HUES6 (cell line): ENCODE data around the gene ADAMTSL4.

Source experiments
- H3K27ac ChIP-seq: 2 replicates; pipeline ENCODE4 v1.7.0; 2013; ENCODE audit warnings: low read depth, mild to moderate bottlenecking, low read length, inconsistent platforms
- H3K27me3 ChIP-seq: 2 replicates; pipeline ENCODE4 v1.6.1; 2013; ENCODE audit warnings: low read length; ENCODE audit not compliant: control insufficient read depth, insufficient read depth
- H3K36me3 ChIP-seq: 2 replicates; pipeline ENCODE4 v1.6.1; 2013; ENCODE audit warnings: low read length; ENCODE audit not compliant: control insufficient read depth, insufficient read depth
- H3K4me1 ChIP-seq: 2 replicates; pipeline ENCODE4 v1.6.1; 2013; ENCODE audit warnings: low read length; ENCODE audit not compliant: control insufficient read depth, insufficient read depth
- H3K4me3 ChIP-seq: 2 replicates; pipeline ENCODE4 v1.5.1; 2013; ENCODE audit warnings: low read depth, low read length
- H3K9ac ChIP-seq: one replicate; pipeline ENCODE4 v1.6.1; 2013; ENCODE audit warnings: mild to moderate bottlenecking, low read length
- H3K9me3 ChIP-seq: 2 replicates; pipeline ENCODE4 v1.6.1; 2013; ENCODE audit warnings: low read depth, low read length; ENCODE audit not compliant: control insufficient read depth, insufficient read depth

Gene ADAMTSL4

GRCh38 chr1:150574260-150575071, 25.3 kb downstream of the ADAMTSL4 start:
- peak overlapping the region; percentile 89 for H3K4me3 ChIP-seq
- H3K9ac ChIP-seq = peak overlapping the region; percentile 39
- peaks cover 74% of the 10 kb centered on the region for H3K36me3 ChIP-seq
- no peak overlapping the region for H3K27ac ChIP-seq
- no peaks in the 10 kb centered on the region for H3K9me3 ChIP-seq
- H3K4me1 ChIP-seq = peaks cover 38% of the 10 kb centered on the region
- no peaks in the 10 kb centered on the region for H3K27me3 ChIP-seq

- H3K27ac ChIP-seq = no peak overlapping the region
- H3K4me1 ChIP-seq = peaks cover 36% of the 10 kb centered on the region
- no peaks in the 10 kb centered on the region for H3K9me3 ChIP-seq
- H3K9ac ChIP-seq = peak overlapping the region; percentile 39
- no peaks in the 10 kb centered on the region for H3K27me3 ChIP-seq
- H3K36me3 ChIP-seq = peaks cover 71% of the 10 kb centered on the region
- peak overlapping the region; percentile 89 for H3K4me3 ChIP-seq
Measured at GRCh38 chr1:150575072-150575489, 25.9 kb downstream of the ADAMTSL4 start.

GRCh38 chr1:150575518-150576366, 26.5 kb downstream of the ADAMTSL4 start:
- Histone ChIP-seq H3K9ac (peak overlapping the region; percentile 99), H3K9me3 (no peaks in the 10 kb centered on the region), H3K27me3 (no peaks in the 10 kb centered on the region), H3K36me3 (peaks cover 71% of the 10 kb centered on the region), H3K27ac (no peak overlapping the region), H3K4me3 (peak overlapping the region; percentile 89), H3K4me1 (peaks cover 37% of the 10 kb centered on the region)

- no peaks in the 10 kb centered on the region for H3K9me3 ChIP-seq
- peaks cover 37% of the 10 kb centered on the region for H3K4me1 ChIP-seq
- no peaks in the 10 kb centered on the region for H3K27me3 ChIP-seq
- peaks cover 66% of the 10 kb centered on the region for H3K36me3 ChIP-seq
- no peak overlapping the region for H3K27ac ChIP-seq
- H3K4me3 ChIP-seq = peak overlapping the region; percentile 89
- peak overlapping the region; percentile 99 for H3K9ac ChIP-seq
Measured at GRCh38 chr1:150576367-150576711, 27.1 kb downstream of the ADAMTSL4 start.

- Histone ChIP-seq H3K4me3 (peak overlapping the region; percentile 89), H3K9ac (peak overlapping the region; percentile 99), H3K27ac (no peak overlapping the region; the same call in 1 of the 2 replicates), H3K36me3 (peaks cover 66% of the 10 kb centered on the region), H3K9me3 (no peaks in the 10 kb centered on the region), H3K27me3 (no peaks in the 10 kb centered on the region), H3K4me1 (peaks cover 37% of the 10 kb centered on the region)
Measured at GRCh38 chr1:150576794-150577556, 27.8 kb downstream of the ADAMTSL4 start.

GRCh38 chr1:150577557-150578271, 28.5 kb downstream of the ADAMTSL4 start:
- Histone ChIP-seq H3K27ac (peak overlapping the region; percentile 100), H3K9ac (peak overlapping the region; percentile 99), H3K9me3 (no peaks in the 10 kb centered on the region), H3K27me3 (no peaks in the 10 kb centered on the region), H3K4me1 (peaks cover 37% of the 10 kb centered on the region), H3K36me3 (peaks cover 61% of the 10 kb centered on the region), H3K4me3 (peak overlapping the region; percentile 89)

GRCh38 chr1:150578272-150579109, 29.3 kb downstream of the ADAMTSL4 start:
- H3K27me3 ChIP-seq = no peaks in the 10 kb centered on the region
- peak overlapping the region; percentile 100 for H3K27ac ChIP-seq
- peaks cover 54% of the 10 kb centered on the region for H3K36me3 ChIP-seq
- peak overlapping the region; percentile 99 for H3K9ac ChIP-seq
- peak overlapping the region; percentile 89 for H3K4me3 ChIP-seq
- peaks cover 30% of the 10 kb centered on the region for H3K4me1 ChIP-seq
- H3K9me3 ChIP-seq = no peaks in the 10 kb centered on the region

- Histone ChIP-seq H3K27ac (peak within 1 kb of the TSS; percentile 100), H3K4me3 (peak within 1 kb of the TSS; percentile 89), H3K9ac (peak within 1 kb of the TSS; percentile 99), H3K4me1 (peaks cover 27% of the 10 kb centered on the region), H3K27me3 (no peaks in the 10 kb centered on the region), H3K36me3 (peaks cover 46% of the 10 kb centered on the region), H3K9me3 (no peaks in the 10 kb centered on the region)
Measured at GRCh38 chr1:150579110-150579944, 30.1 kb downstream of the ADAMTSL4 start, which contains the start of gene MCL1. MCL1 (minus strand) TSS chr1:150579610; CDS start chr1:150579530, 80 bp downstream.

GRCh38 chr1:150579945-150580642, 30.9 kb downstream of the ADAMTSL4 start:
- H3K27ac ChIP-seq = peak overlapping the region; percentile 92
- no peaks in the 10 kb centered on the region for H3K27me3 ChIP-seq
- peak overlapping the region; percentile 72 for H3K4me3 ChIP-seq
- peaks cover 19% of the 10 kb centered on the region for H3K4me1 ChIP-seq
- H3K9me3 ChIP-seq = no peaks in the 10 kb centered on the region
- H3K9ac ChIP-seq = peak overlapping the region; percentile 91
- peaks cover 39% of the 10 kb centered on the region for H3K36me3 ChIP-seq
